Measurements from ENCODE around the gene C10orf88. TPM values are rescaled to one million over a fixed set of nuclear protein-coding genes. Genes with fewer than 3 reads are reported as not detected.

The C10orf88 gene
- total RNA-seq, 4 donors from 2014 or later, result 4.0 to 12.9 (median 7.1) TPM

GRCh38 chr10:122998934-122999333 is 44.9 kb upstream of the C10orf88 start:
- ATAC-seq, result no peak
- WGBS, 2 donors (ENCODE audit: low coverage in 1 of 2), result 92 to 100% methylated on average over 2 to 3 of the region's 3 CpGs

GRCh38 chr10:122998360-122998917 is 44.4 kb upstream of the C10orf88 start:
- 79% methylated on average over 5 to 6 of the region's 6 CpGs for WGBS, 2 donors (ENCODE audit: low coverage in 1 of 2)
- Histone ChIP-seq H3K9me3 (no peaks in the 10 kb centered on the region), H3K27me3 (no peaks in the 10 kb centered on the region), H3K36me3 (peaks cover 0 to 49% of the 10 kb centered on the region in 2 donors), H3K4me1 (peaks cover 0 to 26% (median 0%) of the 10 kb centered on the region in 3 donors), H3K4me3 (no peak overlapping the region), H3K27ac (no peak overlapping the region)
- no peak for TF ChIP-seq POLR2AphosphoS5 (IDR thresholded peaks at IDR 0.05)
- no peak for TF ChIP-seq CTCF (IDR thresholded peaks at IDR 0.05)
- no peak for TF ChIP-seq POLR2A (IDR thresholded peaks at IDR 0.05)
- TF ChIP-seq EP300 (IDR thresholded peaks at IDR 0.05), result no peak
- no peak for ATAC-seq

More at GRCh38 chr10:122998934-122999333, 44.9 kb upstream of the C10orf88 start:
- Histone ChIP-seq H3K36me3 (peaks cover 0 to 45% of the 10 kb centered on the region in 2 donors), H3K27ac (no peak overlapping the region), H3K4me1 (peaks cover 0 to 31% (median 0%) of the 10 kb centered on the region in 3 donors), H3K9me3 (no peaks in the 10 kb centered on the region), H3K4me3 (no peak overlapping the region), H3K27me3 (no peaks in the 10 kb centered on the region)
- TF ChIP-seq EP300 (IDR thresholded peaks at IDR 0.05) (no peak), POLR2A (IDR thresholded peaks at IDR 0.05) (no peak), POLR2AphosphoS5 (IDR thresholded peaks at IDR 0.05) (no peak), CTCF (IDR thresholded peaks at IDR 0.05) (no peak)

- Histone ChIP-seq H3K36me3 (peaks cover 0 to 53% of the 10 kb centered on the region in 2 donors), H3K4me3 (no peak overlapping the region), H3K4me1 (peaks cover 0 to 23% (median 0%) of the 10 kb centered on the region in 3 donors), H3K9me3 (no peaks in the 10 kb centered on the region), H3K27me3 (no peaks in the 10 kb centered on the region), H3K27ac (no peak overlapping the region)
- TF ChIP-seq POLR2AphosphoS5 (IDR thresholded peaks at IDR 0.05) (no peak), EP300 (IDR thresholded peaks at IDR 0.05) (no peak), CTCF (IDR thresholded peaks at IDR 0.05) (no peak), POLR2A (IDR thresholded peaks at IDR 0.05) (no peak)
- ATAC-seq, result no peak
- 73 to 85% methylated on average over 2 to 3 of the region's 3 CpGs for WGBS, 2 donors (ENCODE audit: low coverage in 1 of 2)
Observed at GRCh38 chr10:122997864-122998263, 43.8 kb upstream of the C10orf88 start.

GRCh38 chr10:122995936-122996335 is 41.9 kb upstream of the C10orf88 start:
- Histone ChIP-seq H3K4me1 (peaks cover 0 to 23% (median 0%) of the 10 kb centered on the region in 3 donors), H3K27me3 (no peaks in the 10 kb centered on the region), H3K27ac (no peak overlapping the region), H3K4me3 (no peak overlapping the region), H3K36me3 (peaks cover 0 to 65% of the 10 kb centered on the region in 2 donors), H3K9me3 (no peaks in the 10 kb centered on the region)
- TF ChIP-seq POLR2AphosphoS5 (IDR thresholded peaks at IDR 0.05), result no peak
- no peak for TF ChIP-seq POLR2A (IDR thresholded peaks at IDR 0.05)
- TF ChIP-seq EP300 (IDR thresholded peaks at IDR 0.05), result no peak
- no peak for TF ChIP-seq CTCF (IDR thresholded peaks at IDR 0.05)
- no peak for ATAC-seq
- 48 to 69% methylated on average over 4 of the region's 4 CpGs for WGBS, 2 donors (ENCODE audit: low coverage in 1 of 2)

GRCh38 chr10:122993797-122994336 is 39.8 kb upstream of the C10orf88 start:
- H3K27ac ChIP-seq, result no peak overlapping the region
- no peak overlapping the region for H3K4me3 ChIP-seq
- TF ChIP-seq EP300 (IDR thresholded peaks at IDR 0.05) (no peak), CTCF (IDR thresholded peaks at IDR 0.05) (no peak), POLR2A (IDR thresholded peaks at IDR 0.05) (no peak), POLR2AphosphoS5 (IDR thresholded peaks at IDR 0.05) (no peak)
- peaks cover 0 to 11% (median 0%) of the 10 kb centered on the region in 3 donors for H3K4me1 ChIP-seq
- no peaks in the 10 kb centered on the region for H3K9me3 ChIP-seq
- no peaks in the 10 kb centered on the region for H3K27me3 ChIP-seq
- 93% methylated on average over 3 of the region's 6 CpGs; no CpG with 5 or more reads in 1 of the 2 donors for WGBS, 2 donors (ENCODE audit: low coverage in 1 of 2)
- ATAC-seq, result no peak
- H3K36me3 ChIP-seq, result peaks cover 0 to 72% of the 10 kb centered on the region in 2 donors
